HepG2 (cell line): ENCODE results near the gene KMT2B.

ENCODE experiments used
- AFF4 ChIP-seq: sonication (generic); formaldehyde crosslinking; IDR thresholded peaks from 2 replicates; pipeline ENCODE4 v1.4.0; 2020; ENCODE audit warnings: missing genetic modification reagents
- FOXO4 ChIP-seq: sonication (generic); formaldehyde crosslinking; conservative IDR thresholded peaks from 2 replicates; pipeline ENCODE4 v1.8.1; 2023; ENCODE audit warnings: missing genetic modification reagents
- HNRNPUL1 ChIP-seq: fragments of 200-400 bp; formaldehyde crosslinking; IDR thresholded peaks from 2 replicates; pipeline ENCODE4 v1.6.1; 2017; ENCODE audit warnings: low read depth, mild to moderate bottlenecking, low read length, moderate library complexity
- MXI1 ChIP-seq: IDR thresholded peaks from 3 replicates; pipeline ENCODE4 v1.6.1; 2012; ENCODE audit warnings: low read depth, low read length, inconsistent platforms, borderline replicate concordance
- NONO ChIP-seq, 2 experiments: fragments of 450-650 bp in 1 of 2; sonication (generic) in 1 of 2; formaldehyde crosslinking in 1 of 2; IDR thresholded peaks in 1 of 2; conservative IDR thresholded peaks in 1 of 2; 2 replicates each; pipeline versions ENCODE4 v1.6.1 to v1.8.0; 2017 to 2022; ENCODE audit warnings: mild to moderate bottlenecking in 1 of 2, missing genetic modification reagents in 1 of 2, moderate library complexity in 1 of 2
- POLR2A ChIP-seq, 2 experiments: IDR thresholded peaks; 2 replicates each; pipeline ENCODE4 v1.6.1; 2011; ENCODE audit warnings: low read depth in 2 of 2, low read length in 2 of 2, mild to moderate bottlenecking in 1 of 2, moderate library complexity in 1 of 2; ENCODE audit not compliant: insufficient read depth in 1 of 2

DNA sequence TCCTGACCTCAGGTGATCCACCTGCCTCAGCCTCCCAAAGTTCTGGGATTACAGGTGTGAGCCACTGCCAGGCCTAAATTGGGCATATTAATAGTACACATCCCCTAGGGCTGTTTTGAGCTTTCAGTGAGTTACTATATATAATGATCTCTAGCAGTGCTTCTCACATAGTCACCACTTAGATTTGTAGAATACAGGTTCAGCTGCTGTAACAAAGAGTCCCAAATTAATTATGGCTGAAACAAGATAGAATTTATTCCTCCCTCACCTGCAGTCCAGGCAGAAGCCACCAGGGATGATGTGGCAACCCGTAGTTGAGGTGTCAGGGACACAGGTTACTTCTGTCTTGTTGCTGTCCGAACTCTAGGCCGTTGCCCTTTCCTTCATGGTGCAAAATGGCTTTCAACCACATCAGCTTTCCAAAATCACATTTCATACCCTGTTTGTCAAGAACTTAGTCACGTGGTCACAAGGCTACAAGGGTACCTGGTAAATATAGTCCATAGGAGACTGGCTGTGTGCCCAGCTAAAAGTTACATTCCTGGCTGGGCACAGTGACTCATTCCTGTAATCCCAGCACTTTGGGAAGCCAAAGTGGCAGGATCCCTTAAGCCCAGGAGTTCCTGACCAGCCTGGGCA is 43.0 kb downstream of the KMT2B start:
- TF ChIP-seq AFF4 (CRISPR knock-in tag) (no peak), FOXO4 (CRISPR knock-in tag) (no peak), POLR2A (IDR thresholded peaks at IDR 0.05; ENCODE audit: insufficient read depth in 1 of 2, low read depth in 2 of 2, low read length in 2 of 2) (no peak), NONO (IDR thresholded peaks at IDR 0.05) (no peak), NONO (CRISPR knock-in tag; conservative IDR thresholded peaks at IDR 0.05) (no peak), HNRNPUL1 (no peak), MXI1 (no peak)
